Suprapubic skin (tissue), 4 donors: Measurements from ENCODE around the gene IGSF10. TPM values are rescaled to one million over a fixed set of nuclear protein-coding genes. Genes with fewer than 3 reads are reported as not detected.
"Not testable (repeated sequence)": the region's sequence is repeated elsewhere in the genome, so short reads cannot be mapped to it uniquely, and the experiment has no call there.

Experiments used
- DNase-seq, 2 donors: peaks; one replicate each; pipeline ENCODE4 v3.0.0-alpha.2; 2019; ENCODE audit warnings: low spot score in 2 of 2
- H3K27ac ChIP-seq: fragments of 200-600 bp; sonication (generic); one replicate; pipeline ENCODE4 v1.5.1; 2019
- H3K27me3 ChIP-seq: fragments of 200-600 bp; sonication (generic); one replicate; pipeline ENCODE4 v1.5.1; 2019
- H3K36me3 ChIP-seq: fragments of 200-600 bp; sonication (generic); one replicate; pipeline ENCODE4 v1.5.1; 2019
- H3K4me1 ChIP-seq: fragments of 200-600 bp; sonication (generic); one replicate; pipeline ENCODE4 v1.5.1; 2019
- H3K4me3 ChIP-seq: fragments of 200-600 bp; sonication (generic); one replicate; pipeline ENCODE4 v1.5.1; 2019; ENCODE audit warnings: mild to moderate bottlenecking
- H3K9me3 ChIP-seq: fragments of 200-600 bp; sonication (generic); one replicate; pipeline ENCODE4 v1.5.1; 2019
- CTCF ChIP-seq, 2 donors: fragments of 200-600 bp in 1 of 2; fragments of 450-650 bp in 1 of 2; sonication (generic) in 1 of 2; IDR thresholded peaks; one replicate each; pipeline ENCODE4 v1.5.1; 2016 to 2019; ENCODE audit warnings: antibody characterized with exemption in 2 of 2, mild to moderate bottlenecking in 1 of 2, moderate library complexity in 1 of 2
- EP300 ChIP-seq: sonication (generic); formaldehyde crosslinking; IDR thresholded peaks from one replicate; pipeline ENCODE4 v1.6.1; 2017; ENCODE audit warnings: antibody characterized with exemption
- POLR2A ChIP-seq, 2 donors: fragments of 450-650 bp; IDR thresholded peaks; one replicate each; pipeline ENCODE4 v1.6.1; 2017; ENCODE audit warnings: antibody characterized with exemption in 2 of 2, mild to moderate bottlenecking in 2 of 2, moderate library complexity in 2 of 2
- POLR2AphosphoS5 ChIP-seq, 3 donors: sonication (generic); formaldehyde crosslinking; IDR thresholded peaks; one replicate each; pipeline ENCODE4 v1.6.1; 2017; ENCODE audit warnings: antibody characterized with exemption in 3 of 3
- WGBS: methylation state at CpG from one replicate; pipeline ENCODE4 v1.1.5; 2018; 5-methylcytosine and 5-hydroxymethylcytosine counted together
- total RNA-seq, 4 donors: library from RNA; depleted of rRNA; stranded (reverse); fragments of >200 nt; gene quantifications; one replicate each; pipeline ENCODE4 v1.1.0, GENCODE V29; 2016

IGSF10 gene
- total RNA-seq, 4 donors from 2014 or later = 0.96 to 7.1 (median 1.7) TPM

- Histone ChIP-seq H3K27me3 (no peaks in the 10 kb centered on the region), H3K4me3 (no peak overlapping the region), H3K9me3 (no peaks in the 10 kb centered on the region), H3K36me3 (no peaks in the 10 kb centered on the region), H3K4me1 (peaks cover 9% of the 10 kb centered on the region), H3K27ac (peak overlapping the region; percentile 4)
- no peak for TF ChIP-seq EP300
- TF ChIP-seq CTCF (IDR thresholded peaks at IDR 0.05) = no peak
- no peak for TF ChIP-seq POLR2A (IDR thresholded peaks at IDR 0.05)
- no peak for TF ChIP-seq POLR2AphosphoS5 (IDR thresholded peaks at IDR 0.05)
- no peak for DNase-seq
- WGBS = 45% methylated on average over 5 of the region's 5 CpGs
Measured at GRCh38 chr3:151501171-151501922, 40.5 kb upstream of the IGSF10 start.

- Histone ChIP-seq H3K27ac (no peak overlapping the region), H3K36me3 (no peaks in the 10 kb centered on the region), H3K9me3 (no peaks in the 10 kb centered on the region), H3K4me3 (no peak overlapping the region), H3K4me1 (peaks cover 9% of the 10 kb centered on the region), H3K27me3 (no peaks in the 10 kb centered on the region)
- no peak for TF ChIP-seq POLR2AphosphoS5 (IDR thresholded peaks at IDR 0.05)
- no peak for TF ChIP-seq EP300
- no peak for TF ChIP-seq CTCF (IDR thresholded peaks at IDR 0.05)
- no peak for TF ChIP-seq POLR2A (IDR thresholded peaks at IDR 0.05)
- 20% methylated on average over 3 of the region's 3 CpGs for WGBS
- no peak for DNase-seq
Measured at GRCh38 chr3:151499168-151499567, 38.3 kb upstream of the IGSF10 start.

GRCh38 chr3:151491525-151491924 lies 30.7 kb upstream of the IGSF10 start:
- TF ChIP-seq CTCF (IDR thresholded peaks at IDR 0.05) = no peak
- no peak for TF ChIP-seq EP300
- TF ChIP-seq POLR2AphosphoS5 (IDR thresholded peaks at IDR 0.05) = no peak
- TF ChIP-seq POLR2A (IDR thresholded peaks at IDR 0.05) = no peak
- WGBS = 57% methylated on average over 2 of the region's 2 CpGs
- no peak for DNase-seq
- Histone ChIP-seq H3K9me3 (no peaks in the 10 kb centered on the region), H3K36me3 (no peaks in the 10 kb centered on the region), H3K4me3 (no peak overlapping the region), H3K4me1 (no peaks in the 10 kb centered on the region), H3K27me3 (no peaks in the 10 kb centered on the region), H3K27ac (no peak overlapping the region)

- H3K4me3 ChIP-seq, H3K4me1 ChIP-seq, H3K36me3 ChIP-seq, DNase-seq, H3K9me3 ChIP-seq, H3K27me3 ChIP-seq, H3K27ac ChIP-seq: not testable (repeated sequence)
Measured at GRCh38 chr3:151487833-151488232, 27.0 kb upstream of the IGSF10 start.

- Histone ChIP-seq H3K4me3 (no peak overlapping the region), H3K27ac (no peak overlapping the region), H3K9me3 (no peaks in the 10 kb centered on the region), H3K36me3 (no peaks in the 10 kb centered on the region), H3K27me3 (no peaks in the 10 kb centered on the region), H3K4me1 (no peaks in the 10 kb centered on the region)
- TF ChIP-seq CTCF (IDR thresholded peaks at IDR 0.05) (no peak), POLR2AphosphoS5 (IDR thresholded peaks at IDR 0.05) (no peak), EP300 (no peak), POLR2A (IDR thresholded peaks at IDR 0.05) (no peak)
- WGBS = 88% methylated on average over 4 of the region's 6 CpGs
- DNase-seq = no peak
Measured at GRCh38 chr3:151483961-151484520, 23.2 kb upstream of the IGSF10 start.
